GM21367 (cell line): ENCODE measurements around the gene CEP85.
A peak's percentile ranks its signal among the peaks of the same experiment; 100 is the strongest.

ENCODE experiments used
- ATAC-seq: cut with Tn5 transposase; IDR thresholded peaks from one replicate; pipeline ENCODE4 v1.9.1; 2021; ENCODE audit not compliant: unreplicated experiment

Gene CEP85

GRCh38 chr1:26233903-26234643 is at the start of gene CEP85:
CEP85 (plus strand) TSS chr1:26234200; CDS start chr1:26239784, 5,584 bp downstream.
- peak; percentile 80 for ATAC-seq

GRCh38 chr1:26184883-26185282 is 49.1 kb upstream of the CEP85 start:
- no peak for ATAC-seq

GRCh38 chr1:26187882-26188281 is 46.1 kb upstream of the CEP85 start:
- ATAC-seq = no peak

GRCh38 chr1:26188477-26188876 is 45.5 kb upstream of the CEP85 start:
- ATAC-seq = no peak

GRCh38 chr1:26189331-26189730 is 44.7 kb upstream of the CEP85 start:
- no peak for ATAC-seq

GRCh38 chr1:26189751-26190275 is 44.2 kb upstream of the CEP85 start:
- ATAC-seq = no peak

- no peak for ATAC-seq
These were observed 43.5 kb upstream of the CEP85 start, which contains the start of gene CATSPER4 for GRCh38 chr1:26190373-26190987. CATSPER4 (plus strand) TSS chr1:26190602; CDS start chr1:26190628, 26 bp downstream.

- no peak for ATAC-seq
These were observed 42.3 kb upstream of the CEP85 start for GRCh38 chr1:26191739-26192138.

- no peak for ATAC-seq
These were observed 38.2 kb upstream of the CEP85 start for GRCh38 chr1:26195805-26196204.

GRCh38 chr1:26197301-26197700 is 36.7 kb upstream of the CEP85 start:
- no peak for ATAC-seq

- ATAC-seq = no peak
These were observed 36.2 kb upstream of the CEP85 start for GRCh38 chr1:26197813-26198212.

- no peak for ATAC-seq
These were observed 33.6 kb upstream of the CEP85 start for GRCh38 chr1:26200413-26200812.

- no peak for ATAC-seq
These were observed 30.2 kb upstream of the CEP85 start for GRCh38 chr1:26203642-26204318.

- no peak for ATAC-seq
These were observed 23.7 kb upstream of the CEP85 start for GRCh38 chr1:26210147-26210870.

- no peak for ATAC-seq
These were observed 21.3 kb upstream of the CEP85 start for GRCh38 chr1:26212726-26213125.

GRCh38 chr1:26213335-26213905 is 20.6 kb upstream of the CEP85 start:
- ATAC-seq = no peak

- no peak for ATAC-seq
These were observed 18.8 kb upstream of the CEP85 start for GRCh38 chr1:26215246-26215645.

GRCh38 chr1:26218906-26219494 is 15.0 kb upstream of the CEP85 start:
- no peak for ATAC-seq

- no peak for ATAC-seq
These were observed 13.6 kb upstream of the CEP85 start for GRCh38 chr1:26220199-26220912.

- no peak for ATAC-seq
These were observed 12.9 kb upstream of the CEP85 start for GRCh38 chr1:26221094-26221493.
